A673 (cell line): ENCODE measurements around the gene SIK2.

Experiments
- EZH2 ChIP-seq: fragments of 200-600 bp; sonication (generic); IDR thresholded peaks from 2 replicates; pipeline ENCODE4 v1.6.1; 2017; ENCODE audit warnings: borderline replicate concordance, low read depth, mild to moderate bottlenecking, mixed read lengths, antibody characterized with exemption, low read length; ENCODE audit not compliant: poor library complexity, severe bottlenecking
- TF ChIP-seq, protein P1 (sequence below): fragments of 300-800, 200-600 bp; sonication (generic); conservative IDR thresholded peaks from 2 replicates; pipeline ENCODE4 v1.5.1; 2017; ENCODE audit warnings: low read depth, mild to moderate bottlenecking, antibody characterized with exemption, low read length, moderate library complexity, mixed read lengths

- TF ChIP-seq, protein P1, sequence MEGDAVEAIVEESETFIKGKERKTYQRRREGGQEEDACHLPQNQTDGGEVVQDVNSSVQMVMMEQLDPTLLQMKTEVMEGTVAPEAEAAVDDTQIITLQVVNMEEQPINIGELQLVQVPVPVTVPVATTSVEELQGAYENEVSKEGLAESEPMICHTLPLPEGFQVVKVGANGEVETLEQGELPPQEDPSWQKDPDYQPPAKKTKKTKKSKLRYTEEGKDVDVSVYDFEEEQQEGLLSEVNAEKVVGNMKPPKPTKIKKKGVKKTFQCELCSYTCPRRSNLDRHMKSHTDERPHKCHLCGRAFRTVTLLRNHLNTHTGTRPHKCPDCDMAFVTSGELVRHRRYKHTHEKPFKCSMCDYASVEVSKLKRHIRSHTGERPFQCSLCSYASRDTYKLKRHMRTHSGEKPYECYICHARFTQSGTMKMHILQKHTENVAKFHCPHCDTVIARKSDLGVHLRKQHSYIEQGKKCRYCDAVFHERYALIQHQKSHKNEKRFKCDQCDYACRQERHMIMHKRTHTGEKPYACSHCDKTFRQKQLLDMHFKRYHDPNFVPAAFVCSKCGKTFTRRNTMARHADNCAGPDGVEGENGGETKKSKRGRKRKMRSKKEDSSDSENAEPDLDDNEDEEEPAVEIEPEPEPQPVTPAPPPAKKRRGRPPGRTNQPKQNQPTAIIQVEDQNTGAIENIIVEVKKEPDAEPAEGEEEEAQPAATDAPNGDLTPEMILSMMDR: no peak
- TF ChIP-seq EZH2: no peak
Observed at GRCh38 chr11:111655924-111656323, 53.7 kb downstream of the SIK2 start.
